ENCODE data around the gene APOC3.

Gene APOC3

DNA sequence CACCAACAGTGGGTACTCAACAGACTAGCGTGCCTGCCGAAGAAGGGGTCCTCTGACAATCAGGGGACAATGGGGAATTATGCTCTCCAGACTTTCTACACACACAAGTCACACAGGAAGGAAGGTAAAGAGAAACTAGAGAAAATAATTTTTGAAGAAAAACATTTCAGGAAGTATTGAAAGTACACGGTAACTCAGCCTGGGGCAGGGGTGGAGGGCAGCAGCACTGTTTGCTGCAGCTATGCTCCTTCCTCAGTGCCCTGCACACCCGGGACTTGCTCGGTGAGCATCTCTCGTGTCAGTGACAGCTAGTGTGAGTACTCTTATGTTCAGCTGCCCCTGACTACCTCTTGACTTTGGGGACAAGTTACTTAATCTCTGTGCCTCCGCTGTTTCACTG, 25.7 kb downstream of the APOC3 start:
- no peaks in the 10 kb centered on the region for H3K27me3 ChIP-seq (ENCODE audit: control insufficient read depth, insufficient read depth, low read length)
- H3K9me3 ChIP-seq (ENCODE audit: control insufficient read depth, insufficient read depth, low read length): no peaks in the 10 kb centered on the region
- peaks cover 47% of the 10 kb centered on the region for H3K36me3 ChIP-seq (ENCODE audit: control insufficient read depth, insufficient read depth, low read length)
- no peak overlapping the region for H3K4me3 ChIP-seq (ENCODE audit: low read depth, low read length)
- no peak overlapping the region for H3K27ac ChIP-seq (ENCODE audit: low read depth, low read length)
- H3K9ac ChIP-seq (ENCODE audit: low read depth, low read length): no peak overlapping the region
- no peaks in the 10 kb centered on the region for H3K4me1 ChIP-seq (ENCODE audit: control insufficient read depth, insufficient read depth, low read length)

DNA sequence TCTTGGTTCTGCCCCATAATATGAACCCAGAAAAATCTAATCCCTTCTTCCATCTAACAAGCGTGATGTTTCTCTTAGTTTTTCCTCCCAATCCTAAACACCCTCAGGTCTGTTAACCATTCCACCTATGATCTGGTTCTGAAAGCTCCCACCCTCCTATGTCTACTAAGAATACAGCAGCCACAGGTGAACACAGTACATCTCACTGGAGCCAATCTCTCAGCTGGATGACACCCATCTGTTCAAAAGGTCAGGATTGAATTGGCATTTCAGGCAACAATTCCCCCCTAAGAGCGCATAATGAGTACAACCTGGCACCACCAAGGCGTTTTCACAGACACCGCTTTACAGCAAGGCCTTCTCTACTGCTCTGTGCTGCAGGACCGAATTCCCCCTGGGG, 26.7 kb downstream of the APOC3 start:
- no peaks in the 10 kb centered on the region for H3K9me3 ChIP-seq (ENCODE audit: control insufficient read depth, insufficient read depth, low read length)
- H3K36me3 ChIP-seq (ENCODE audit: control insufficient read depth, insufficient read depth, low read length): peaks cover 57% of the 10 kb centered on the region
- no peak overlapping the region for H3K27ac ChIP-seq (ENCODE audit: low read depth, low read length)
- no peak overlapping the region for H3K9ac ChIP-seq (ENCODE audit: low read depth, low read length)
- no peaks in the 10 kb centered on the region for H3K4me1 ChIP-seq (ENCODE audit: control insufficient read depth, insufficient read depth, low read length)
- no peaks in the 10 kb centered on the region for H3K27me3 ChIP-seq (ENCODE audit: control insufficient read depth, insufficient read depth, low read length)
- H3K4me3 ChIP-seq (ENCODE audit: low read depth, low read length): no peak overlapping the region

DNA sequence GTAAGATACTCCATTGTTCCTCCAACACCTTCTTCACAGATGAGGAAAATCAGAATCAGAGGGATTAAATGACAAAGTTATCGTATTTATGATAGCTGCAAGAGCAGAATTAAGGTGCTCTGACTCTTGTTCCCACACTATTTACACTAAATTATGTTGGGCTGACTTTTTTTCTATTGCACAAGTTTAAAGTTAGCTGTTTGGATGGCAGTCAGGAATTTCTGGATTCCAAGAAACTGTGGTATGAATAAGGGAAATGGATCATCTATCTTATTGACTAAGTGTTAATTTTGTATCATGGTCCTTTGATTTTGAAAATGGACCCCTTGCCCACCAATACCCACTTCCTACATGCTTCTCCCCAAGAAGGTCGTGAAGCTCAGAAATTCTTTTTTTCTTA, 27.6 kb downstream of the APOC3 start:
- no peak overlapping the region for H3K9ac ChIP-seq (ENCODE audit: low read depth, low read length)
- H3K36me3 ChIP-seq (ENCODE audit: control insufficient read depth, insufficient read depth, low read length): peaks cover 66% of the 10 kb centered on the region
- H3K4me1 ChIP-seq (ENCODE audit: control insufficient read depth, insufficient read depth, low read length): no peaks in the 10 kb centered on the region
- H3K9me3 ChIP-seq (ENCODE audit: control insufficient read depth, insufficient read depth, low read length): no peaks in the 10 kb centered on the region
- no peaks in the 10 kb centered on the region for H3K27me3 ChIP-seq (ENCODE audit: control insufficient read depth, insufficient read depth, low read length)
- H3K4me3 ChIP-seq (ENCODE audit: low read depth, low read length): no peak overlapping the region
- no peak overlapping the region for H3K27ac ChIP-seq (ENCODE audit: low read depth, low read length)

GRCh38 chr11:116857936-116858335, 28.2 kb downstream of the APOC3 start:
- H3K4me1 ChIP-seq (ENCODE audit: control insufficient read depth, insufficient read depth, low read length): no peaks in the 10 kb centered on the region
- H3K36me3 ChIP-seq (ENCODE audit: control insufficient read depth, insufficient read depth, low read length): peaks cover 69% of the 10 kb centered on the region

DNA sequence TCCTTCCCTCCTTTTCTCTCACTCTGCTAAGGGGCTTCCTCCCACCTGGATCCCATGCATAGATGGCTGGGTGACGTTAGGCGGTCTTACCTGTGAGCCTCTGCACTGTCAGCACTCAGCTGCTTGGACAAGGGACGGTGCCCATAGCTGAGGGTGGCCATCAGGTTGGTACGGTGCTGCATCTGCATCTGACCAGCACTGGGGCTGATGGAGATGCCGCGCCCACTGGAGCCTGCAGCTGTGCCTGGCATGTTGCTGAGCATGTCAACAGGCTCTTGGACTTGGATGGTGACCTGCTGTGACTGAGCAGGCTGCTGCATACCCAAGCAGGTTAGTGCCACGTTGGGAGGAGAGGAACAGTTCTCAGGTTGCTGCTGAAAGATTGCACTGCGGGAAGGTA, 29.5 kb downstream of the APOC3 start:
- Histone ChIP-seq H3K9ac (ENCODE audit: low read depth, low read length) (no peak overlapping the region), H3K4me3 (ENCODE audit: low read depth, low read length) (no peak overlapping the region), H3K36me3 (ENCODE audit: control insufficient read depth, insufficient read depth, low read length) (peaks cover 74% of the 10 kb centered on the region), H3K27me3 (ENCODE audit: control insufficient read depth, insufficient read depth, low read length) (no peaks in the 10 kb centered on the region), H3K9me3 (ENCODE audit: control insufficient read depth, insufficient read depth, low read length) (no peaks in the 10 kb centered on the region), H3K4me1 (ENCODE audit: control insufficient read depth, insufficient read depth, low read length) (no peaks in the 10 kb centered on the region), H3K27ac (ENCODE audit: low read depth, low read length) (no peak overlapping the region)

More at GRCh38 chr11:116857936-116858335, 28.2 kb downstream of the APOC3 start:
- H3K9me3 ChIP-seq (ENCODE audit: control insufficient read depth, insufficient read depth, low read length): no peaks in the 10 kb centered on the region
- no peak overlapping the region for H3K9ac ChIP-seq (ENCODE audit: low read depth, low read length)
- H3K27me3 ChIP-seq (ENCODE audit: control insufficient read depth, insufficient read depth, low read length): no peaks in the 10 kb centered on the region
- no peak overlapping the region for H3K27ac ChIP-seq (ENCODE audit: low read depth, low read length)
- no peak overlapping the region for H3K4me3 ChIP-seq (ENCODE audit: low read depth, low read length)

- H3K4me3 ChIP-seq (ENCODE audit: low read depth, low read length): no peak overlapping the region
- H3K4me1 ChIP-seq (ENCODE audit: control insufficient read depth, insufficient read depth, low read length): no peaks in the 10 kb centered on the region
- H3K9ac ChIP-seq (ENCODE audit: low read depth, low read length): no peak overlapping the region
- H3K36me3 ChIP-seq (ENCODE audit: control insufficient read depth, insufficient read depth, low read length): peaks cover 80% of the 10 kb centered on the region
- no peaks in the 10 kb centered on the region for H3K27me3 ChIP-seq (ENCODE audit: control insufficient read depth, insufficient read depth, low read length)
- H3K27ac ChIP-seq (ENCODE audit: low read depth, low read length): no peak overlapping the region
- no peaks in the 10 kb centered on the region for H3K9me3 ChIP-seq (ENCODE audit: control insufficient read depth, insufficient read depth, low read length)
Observed at GRCh38 chr11:116860303-116860702, 30.6 kb downstream of the APOC3 start.

DNA sequence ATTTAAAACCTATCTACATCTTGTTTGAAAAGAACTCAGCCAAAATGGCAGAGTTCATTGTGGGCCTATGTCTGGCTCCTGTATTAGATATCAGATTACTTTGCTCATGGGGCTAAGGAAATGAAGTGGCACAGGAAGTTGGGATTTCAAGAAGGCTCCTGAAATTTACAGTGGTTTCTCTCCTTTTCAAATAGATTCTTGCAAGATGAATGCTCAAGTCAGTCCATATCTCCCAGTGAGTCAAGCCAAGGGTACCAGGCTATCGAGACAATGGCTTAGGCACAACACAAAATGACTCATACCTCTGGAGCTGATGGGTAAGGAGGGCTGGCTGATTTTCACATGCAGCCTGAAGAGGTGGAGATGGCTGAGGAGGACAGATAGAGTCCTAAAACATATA, 31.8 kb downstream of the APOC3 start:
- no peak overlapping the region for H3K27ac ChIP-seq (ENCODE audit: low read depth, low read length)
- H3K4me1 ChIP-seq (ENCODE audit: control insufficient read depth, insufficient read depth, low read length): no peaks in the 10 kb centered on the region
- no peak overlapping the region for H3K4me3 ChIP-seq (ENCODE audit: low read depth, low read length)
- no peak overlapping the region for H3K9ac ChIP-seq (ENCODE audit: low read depth, low read length)
- no peaks in the 10 kb centered on the region for H3K27me3 ChIP-seq (ENCODE audit: control insufficient read depth, insufficient read depth, low read length)
- H3K9me3 ChIP-seq (ENCODE audit: control insufficient read depth, insufficient read depth, low read length): no peaks in the 10 kb centered on the region
- peaks cover 88% of the 10 kb centered on the region for H3K36me3 ChIP-seq (ENCODE audit: control insufficient read depth, insufficient read depth, low read length)

GRCh38 chr11:116862185-116862584, 32.5 kb downstream of the APOC3 start:
- Histone ChIP-seq H3K36me3 (ENCODE audit: control insufficient read depth, insufficient read depth, low read length) (peaks cover 88% of the 10 kb centered on the region), H3K4me3 (ENCODE audit: low read depth, low read length) (no peak overlapping the region), H3K27ac (ENCODE audit: low read depth, low read length) (no peak overlapping the region)

GRCh38 chr11:116862951-116863350, 33.2 kb downstream of the APOC3 start:
- Histone ChIP-seq H3K9me3 (ENCODE audit: control insufficient read depth, insufficient read depth, low read length) (no peaks in the 10 kb centered on the region), H3K36me3 (ENCODE audit: control insufficient read depth, insufficient read depth, low read length) (peaks cover 89% of the 10 kb centered on the region), H3K27ac (ENCODE audit: low read depth, low read length) (no peak overlapping the region), H3K4me3 (ENCODE audit: low read depth, low read length) (no peak overlapping the region), H3K9ac (ENCODE audit: low read depth, low read length) (no peak overlapping the region), H3K27me3 (ENCODE audit: control insufficient read depth, insufficient read depth, low read length) (no peaks in the 10 kb centered on the region), H3K4me1 (ENCODE audit: control insufficient read depth, insufficient read depth, low read length) (no peaks in the 10 kb centered on the region)

More at GRCh38 chr11:116862185-116862584, 32.5 kb downstream of the APOC3 start:
- H3K9me3 ChIP-seq (ENCODE audit: control insufficient read depth, insufficient read depth, low read length): no peaks in the 10 kb centered on the region
- no peak overlapping the region for H3K9ac ChIP-seq (ENCODE audit: low read depth, low read length)
- no peaks in the 10 kb centered on the region for H3K4me1 ChIP-seq (ENCODE audit: control insufficient read depth, insufficient read depth, low read length)
- H3K27me3 ChIP-seq (ENCODE audit: control insufficient read depth, insufficient read depth, low read length): no peaks in the 10 kb centered on the region

- H3K27me3 ChIP-seq (ENCODE audit: control insufficient read depth, insufficient read depth, low read length): no peaks in the 10 kb centered on the region
- no peak overlapping the region for H3K27ac ChIP-seq (ENCODE audit: low read depth, low read length)
- H3K9ac ChIP-seq (ENCODE audit: low read depth, low read length): no peak overlapping the region
- no peak overlapping the region for H3K4me3 ChIP-seq (ENCODE audit: low read depth, low read length)
- H3K36me3 ChIP-seq (ENCODE audit: control insufficient read depth, insufficient read depth, low read length): peaks cover 85% of the 10 kb centered on the region
- no peaks in the 10 kb centered on the region for H3K9me3 ChIP-seq (ENCODE audit: control insufficient read depth, insufficient read depth, low read length)
- H3K4me1 ChIP-seq (ENCODE audit: control insufficient read depth, insufficient read depth, low read length): no peaks in the 10 kb centered on the region
Observed at GRCh38 chr11:116864531-116864930, 34.8 kb downstream of the APOC3 start.

DNA sequence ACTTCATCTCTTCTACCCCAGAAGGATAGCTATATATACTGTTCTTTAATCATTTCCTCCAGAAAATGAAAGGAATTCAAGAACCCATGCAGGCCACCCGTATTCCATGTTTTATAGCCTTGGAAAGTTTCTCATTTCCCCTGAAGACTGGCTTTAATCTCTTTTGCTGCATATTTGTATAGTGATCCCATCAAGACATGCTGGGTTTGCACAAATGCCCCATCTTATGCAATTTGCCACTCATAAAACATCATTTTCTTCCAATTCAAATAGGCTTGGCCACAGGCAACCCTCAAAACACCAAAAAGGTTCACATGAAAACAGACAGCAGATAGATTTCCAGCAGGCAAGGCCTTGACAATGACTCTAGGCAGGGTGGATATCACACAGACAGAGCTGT, 36.0 kb downstream of the APOC3 start:
- Histone ChIP-seq H3K9ac (ENCODE audit: low read depth, low read length) (no peak overlapping the region), H3K36me3 (ENCODE audit: control insufficient read depth, insufficient read depth, low read length) (peaks cover 89% of the 10 kb centered on the region), H3K27ac (ENCODE audit: low read depth, low read length) (no peak overlapping the region)

More for the DNA sequence above, 36.0 kb downstream of the APOC3 start:
- Histone ChIP-seq H3K4me3 (ENCODE audit: low read depth, low read length) (no peak overlapping the region), H3K4me1 (ENCODE audit: control insufficient read depth, insufficient read depth, low read length) (no peaks in the 10 kb centered on the region), H3K9me3 (ENCODE audit: control insufficient read depth, insufficient read depth, low read length) (no peaks in the 10 kb centered on the region), H3K27me3 (ENCODE audit: control insufficient read depth, insufficient read depth, low read length) (no peaks in the 10 kb centered on the region)

All from HUES48 (cell line).